MM.1S (cell line): Measurements from ENCODE around the gene POLN.

Experiments used
- DNase-seq: peaks from one replicate; pipeline ENCODE4 v3.0.0-alpha.2; 2015
- H2AFZ ChIP-seq: fragments of 300-600 bp; sonication (generic); 2 replicates; pipeline ENCODE4 v1.6.0; 2016; ENCODE audit warnings: antibody characterized with exemption, low read length
- H3F3A ChIP-seq: fragments of 300-600 bp; sonication (generic); 2 replicates; pipeline ENCODE4 v1.6.1; 2016; ENCODE audit warnings: mild to moderate bottlenecking, antibody characterized with exemption, low read length, moderate library complexity, mixed read lengths; ENCODE audit not compliant: insufficient read depth
- H3K27ac ChIP-seq: fragments of 300-600 bp; sonication (generic); 2 replicates; pipeline ENCODE4 v1.5.1; 2016; ENCODE audit warnings: mild to moderate bottlenecking, low read length
- H3K27me3 ChIP-seq: fragments of 300-600 bp; sonication (generic); replicated peaks from 2 replicates; pipeline ENCODE4 v1.6.0; 2016; ENCODE audit warnings: low read length; ENCODE audit not compliant: insufficient read depth
- H3K36me3 ChIP-seq: fragments of 300-600 bp; sonication (generic); replicated peaks from 2 replicates; pipeline ENCODE4 v1.6.1; 2016; ENCODE audit warnings: mild to moderate bottlenecking, low read length, mixed read lengths; ENCODE audit not compliant: insufficient read depth
- H3K4me1 ChIP-seq: fragments of 300-600 bp; sonication (generic); 2 replicates; pipeline ENCODE4 v1.6.1; 2016; ENCODE audit warnings: low read length, mixed read lengths
- H3K4me2 ChIP-seq: fragments of 300-600 bp; sonication (generic); 2 replicates; pipeline ENCODE4 v1.6.0; 2016; ENCODE audit warnings: low read depth, low read length
- H3K4me3 ChIP-seq: fragments of 300-600 bp; sonication (generic); 2 replicates; pipeline ENCODE4 v1.5.1; 2016; ENCODE audit warnings: low read length, mixed read lengths
- H3K79me2 ChIP-seq: fragments of 300-600 bp; sonication (generic); 2 replicates; pipeline ENCODE4 v1.6.1; 2016; ENCODE audit warnings: mixed run types, low read length, mixed read lengths
- H3K9ac ChIP-seq: fragments of 300-600 bp; sonication (generic); 2 replicates; pipeline ENCODE4 v1.6.1; 2016; ENCODE audit warnings: low read length, mixed read lengths
- H3K9me2 ChIP-seq: fragments of 300-600 bp; sonication (generic); replicated peaks from 2 replicates; pipeline ENCODE4 v1.6.1; 2016; ENCODE audit warnings: mild to moderate bottlenecking, low read length, mixed read lengths; ENCODE audit not compliant: insufficient read depth
- H3K9me3 ChIP-seq: fragments of 300-600 bp; sonication (generic); replicated peaks from 2 replicates; pipeline ENCODE4 v1.6.1; 2016; ENCODE audit warnings: mild to moderate bottlenecking, low read length, mixed read lengths; ENCODE audit not compliant: insufficient read depth
- H4K20me1 ChIP-seq: fragments of 300-600 bp; sonication (generic); 2 replicates; pipeline ENCODE4 v1.6.1; 2016; ENCODE audit warnings: mild to moderate bottlenecking, low read length, moderate library complexity, mixed read lengths; ENCODE audit not compliant: insufficient read depth
- EZH2 ChIP-seq: fragments of 300-600 bp; sonication (generic); optimal IDR thresholded peaks from 2 replicates; pipeline ENCODE3; 2017; ENCODE audit warnings: low read depth, mild to moderate bottlenecking, antibody characterized with exemption, low read length, mixed read lengths
- EZH2phosphoT487 ChIP-seq: fragments of 300-600 bp; sonication (generic); IDR thresholded peaks from 2 replicates; pipeline ENCODE4 v1.6.1; 2018; ENCODE audit warnings: antibody characterized with exemption, low read length
- TF ChIP-seq, protein P1 (sequence below): fragments of 300-600 bp; sonication (generic); IDR thresholded peaks from 2 replicates; pipeline ENCODE4 v1.5.1; 2016; ENCODE audit warnings: antibody characterized with exemption, low read length, mixed read lengths

POLN gene

GRCh38 chr4:2073808-2074481 is 168.0 kb downstream of the POLN start:
- Histone ChIP-seq H3K9ac (no peak overlapping the region), H3K79me2 (no peaks in the 10 kb centered on the region), H3K4me3 (no peak overlapping the region), H3K4me2 (no peak overlapping the region), H4K20me1 (no peaks in the 10 kb centered on the region), H3K27ac (no peak overlapping the region), H3K4me1 (no peaks in the 10 kb centered on the region), H3K9me2 (no peaks in the 10 kb centered on the region), H3K27me3 (peaks cover 5% of the 10 kb centered on the region), H2AFZ (no peak overlapping the region), H3K36me3 (no peaks in the 10 kb centered on the region), H3F3A (no peaks in the 10 kb centered on the region), H3K9me3 (no peaks in the 10 kb centered on the region)
- no peak for TF ChIP-seq EZH2phosphoT487
- no peak for TF ChIP-seq EZH2
- TF ChIP-seq, protein P1, sequence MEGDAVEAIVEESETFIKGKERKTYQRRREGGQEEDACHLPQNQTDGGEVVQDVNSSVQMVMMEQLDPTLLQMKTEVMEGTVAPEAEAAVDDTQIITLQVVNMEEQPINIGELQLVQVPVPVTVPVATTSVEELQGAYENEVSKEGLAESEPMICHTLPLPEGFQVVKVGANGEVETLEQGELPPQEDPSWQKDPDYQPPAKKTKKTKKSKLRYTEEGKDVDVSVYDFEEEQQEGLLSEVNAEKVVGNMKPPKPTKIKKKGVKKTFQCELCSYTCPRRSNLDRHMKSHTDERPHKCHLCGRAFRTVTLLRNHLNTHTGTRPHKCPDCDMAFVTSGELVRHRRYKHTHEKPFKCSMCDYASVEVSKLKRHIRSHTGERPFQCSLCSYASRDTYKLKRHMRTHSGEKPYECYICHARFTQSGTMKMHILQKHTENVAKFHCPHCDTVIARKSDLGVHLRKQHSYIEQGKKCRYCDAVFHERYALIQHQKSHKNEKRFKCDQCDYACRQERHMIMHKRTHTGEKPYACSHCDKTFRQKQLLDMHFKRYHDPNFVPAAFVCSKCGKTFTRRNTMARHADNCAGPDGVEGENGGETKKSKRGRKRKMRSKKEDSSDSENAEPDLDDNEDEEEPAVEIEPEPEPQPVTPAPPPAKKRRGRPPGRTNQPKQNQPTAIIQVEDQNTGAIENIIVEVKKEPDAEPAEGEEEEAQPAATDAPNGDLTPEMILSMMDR = no peak
- no peak for DNase-seq

DNA sequence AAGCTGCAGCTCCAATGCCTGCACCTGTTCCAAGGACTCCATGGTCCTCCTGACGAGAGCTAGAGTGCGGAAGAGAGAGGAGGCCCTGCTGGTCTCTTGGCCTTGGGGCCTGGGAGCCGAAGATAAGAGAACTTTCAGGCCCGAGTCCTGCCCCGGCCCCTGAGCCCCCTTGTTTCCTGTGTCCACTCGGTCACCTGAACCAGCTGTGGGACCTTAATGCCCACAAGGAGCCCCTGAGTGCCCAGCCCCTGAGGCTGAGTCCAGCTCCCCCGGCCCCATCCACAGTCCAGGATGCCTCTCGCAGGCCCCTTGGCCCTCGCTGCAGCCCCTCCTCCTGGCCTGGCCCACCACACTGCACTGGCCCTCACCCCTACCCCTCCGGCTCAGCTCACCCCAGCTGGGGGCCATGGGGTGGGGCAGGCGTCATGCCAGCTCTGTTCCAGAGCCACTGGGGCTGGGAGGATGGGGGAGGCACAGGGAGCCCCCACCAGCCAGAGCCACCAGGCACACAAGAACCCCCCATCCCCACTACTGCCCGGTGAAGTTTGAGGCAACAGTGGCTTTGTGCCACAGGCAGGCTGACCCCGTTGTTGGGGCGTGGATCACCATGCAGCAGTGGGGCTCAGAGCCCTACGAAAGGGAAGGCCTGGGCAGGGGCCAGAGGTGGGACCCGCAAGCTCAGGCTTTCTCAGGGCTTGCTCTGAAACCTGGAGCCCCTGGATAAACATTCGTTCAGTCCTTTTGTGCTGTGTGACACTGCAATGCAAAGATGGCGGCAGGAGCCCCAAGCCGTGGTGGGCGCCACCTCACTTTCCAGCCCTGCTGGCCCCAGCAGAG is 168.7 kb downstream of the POLN start:
- DNase-seq = no peak
- Histone ChIP-seq H3K9me3 (no peaks in the 10 kb centered on the region), H2AFZ (no peak overlapping the region), H3K4me3 (no peak overlapping the region), H3K4me2 (no peak overlapping the region), H3K9me2 (no peaks in the 10 kb centered on the region), H3K27ac (no peak overlapping the region), H4K20me1 (no peaks in the 10 kb centered on the region), H3F3A (no peaks in the 10 kb centered on the region), H3K4me1 (no peaks in the 10 kb centered on the region), H3K36me3 (no peaks in the 10 kb centered on the region), H3K27me3 (peaks cover 5% of the 10 kb centered on the region), H3K9ac (no peak overlapping the region), H3K79me2 (no peaks in the 10 kb centered on the region)
- TF ChIP-seq EZH2phosphoT487 (no peak), EZH2 (no peak)
- TF ChIP-seq, protein P1 = no peak

- no peaks in the 10 kb centered on the region for H3F3A ChIP-seq
- no peak overlapping the region for H3K4me2 ChIP-seq
- no peak overlapping the region for H2AFZ ChIP-seq
- no peak for TF ChIP-seq EZH2phosphoT487
- TF ChIP-seq, protein P1 = no peak
- TF ChIP-seq EZH2 = no peak
- H3K36me3 ChIP-seq = no peaks in the 10 kb centered on the region
- no peaks in the 10 kb centered on the region for H4K20me1 ChIP-seq
- H3K9me3 ChIP-seq = no peaks in the 10 kb centered on the region
- H3K4me1 ChIP-seq = no peaks in the 10 kb centered on the region
- H3K79me2 ChIP-seq = no peaks in the 10 kb centered on the region
- no peak overlapping the region for H3K27ac ChIP-seq
- DNase-seq = no peak
- H3K9me2 ChIP-seq = no peaks in the 10 kb centered on the region
- no peak overlapping the region for H3K9ac ChIP-seq
- peaks cover 5% of the 10 kb centered on the region for H3K27me3 ChIP-seq
- H3K4me3 ChIP-seq = no peak overlapping the region
Observed at GRCh38 chr4:2071912-2072867, 169.7 kb downstream of the POLN start.
